ENCODE data around the gene ITPR1.

The ITPR1 gene

GRCh38 chr3:4561661-4562060, 68.5 kb downstream of the ITPR1 start:
- no peak overlapping the region for H3K27ac ChIP-seq
- TF ChIP-seq POLR2AphosphoS5 (IDR thresholded peaks at IDR 0.05; ENCODE audit: borderline replicate concordance, low read depth, low read length) (no peak), EZH2 (IDR thresholded peaks at IDR 0.05) (no peak), FOXP2 (optimal IDR thresholded peaks at IDR 0.05; ENCODE audit: control extremely low read depth, extremely low read length, insufficient read depth) (no peak)
- H3K36me3 ChIP-seq (ENCODE audit: insufficient read depth, low read length), result no peaks in the 10 kb centered on the region
- H3K9me3 ChIP-seq (ENCODE audit: low read depth, low read length), result no peaks in the 10 kb centered on the region
- no peak overlapping the region for H3K4me3 ChIP-seq
- H3K9ac ChIP-seq (ENCODE audit: insufficient read length), result no peak overlapping the region
- no peak for DNase-seq (ENCODE audit: low read depth, low spot score)

- TF ChIP-seq EZH2 (IDR thresholded peaks at IDR 0.05), result no peak
- TF ChIP-seq POLR2AphosphoS5 (IDR thresholded peaks at IDR 0.05; ENCODE audit: borderline replicate concordance, low read depth, low read length), result no peak
- no peak for TF ChIP-seq FOXP2 (optimal IDR thresholded peaks at IDR 0.05; ENCODE audit: control extremely low read depth, extremely low read length, insufficient read depth)
- Histone ChIP-seq H3K9ac (ENCODE audit: insufficient read length) (no peak overlapping the region), H3K27ac (no peak overlapping the region), H3K4me3 (no peak overlapping the region), H3K9me3 (ENCODE audit: low read depth, low read length) (no peaks in the 10 kb centered on the region), H3K36me3 (ENCODE audit: insufficient read depth, low read length) (no peaks in the 10 kb centered on the region)
- no peak for DNase-seq (ENCODE audit: low read depth, low spot score)
These were observed 69.4 kb downstream of the ITPR1 start for GRCh38 chr3:4562595-4562994.

- H3K36me3 ChIP-seq (ENCODE audit: insufficient read depth, low read length), result no peaks in the 10 kb centered on the region
- no peak for DNase-seq (ENCODE audit: low read depth, low spot score)
- TF ChIP-seq FOXP2 (optimal IDR thresholded peaks at IDR 0.05; ENCODE audit: control extremely low read depth, extremely low read length, insufficient read depth) (no peak), EZH2 (IDR thresholded peaks at IDR 0.05) (no peak), POLR2AphosphoS5 (IDR thresholded peaks at IDR 0.05; ENCODE audit: borderline replicate concordance, low read depth, low read length) (no peak)
- no peak overlapping the region for H3K27ac ChIP-seq
- H3K9ac ChIP-seq (ENCODE audit: insufficient read length), result no peak overlapping the region
- no peak overlapping the region for H3K4me3 ChIP-seq
- H3K9me3 ChIP-seq (ENCODE audit: low read depth, low read length), result no peaks in the 10 kb centered on the region
These were observed 71.1 kb downstream of the ITPR1 start for GRCh38 chr3:4564270-4564669.

GRCh38 chr3:4564928-4565586, 71.9 kb downstream of the ITPR1 start:
- DNase-seq (ENCODE audit: low read depth, low spot score), result no peak
- Histone ChIP-seq H3K9ac (ENCODE audit: insufficient read length) (no peak overlapping the region), H3K9me3 (ENCODE audit: low read depth, low read length) (no peaks in the 10 kb centered on the region), H3K36me3 (ENCODE audit: insufficient read depth, low read length) (no peaks in the 10 kb centered on the region), H3K4me3 (no peak overlapping the region), H3K27ac (no peak overlapping the region)
- TF ChIP-seq EZH2 (IDR thresholded peaks at IDR 0.05), result no peak
- no peak for TF ChIP-seq POLR2AphosphoS5 (IDR thresholded peaks at IDR 0.05; ENCODE audit: borderline replicate concordance, low read depth, low read length)
- TF ChIP-seq FOXP2 (optimal IDR thresholded peaks at IDR 0.05; ENCODE audit: control extremely low read depth, extremely low read length, insufficient read depth), result no peak

GRCh38 chr3:4565809-4566501, 72.8 kb downstream of the ITPR1 start:
- no peak for TF ChIP-seq EZH2 (IDR thresholded peaks at IDR 0.05)
- no peaks in the 10 kb centered on the region for H3K9me3 ChIP-seq (ENCODE audit: low read depth, low read length)
- no peak for DNase-seq (ENCODE audit: low read depth, low spot score)
- H3K4me3 ChIP-seq, result no peak overlapping the region
- H3K27ac ChIP-seq, result no peak overlapping the region
- H3K9ac ChIP-seq (ENCODE audit: insufficient read length), result no peak overlapping the region
- H3K36me3 ChIP-seq (ENCODE audit: insufficient read depth, low read length), result no peaks in the 10 kb centered on the region

- Histone ChIP-seq H3K27ac (no peak overlapping the region), H3K4me3 (no peak overlapping the region), H3K36me3 (ENCODE audit: insufficient read depth, low read length) (no peaks in the 10 kb centered on the region), H3K9me3 (ENCODE audit: low read depth, low read length) (no peaks in the 10 kb centered on the region), H3K9ac (ENCODE audit: insufficient read length) (no peak overlapping the region)
- DNase-seq (ENCODE audit: low read depth, low spot score), result no peak
- no peak for TF ChIP-seq FOXP2 (optimal IDR thresholded peaks at IDR 0.05; ENCODE audit: control extremely low read depth, extremely low read length, insufficient read depth)
- TF ChIP-seq POLR2AphosphoS5 (IDR thresholded peaks at IDR 0.05; ENCODE audit: borderline replicate concordance, low read depth, low read length), result no peak
- no peak for TF ChIP-seq EZH2 (IDR thresholded peaks at IDR 0.05)
These were observed 75.7 kb downstream of the ITPR1 start for GRCh38 chr3:4568841-4569240.

GRCh38 chr3:4570840-4571621, 77.9 kb downstream of the ITPR1 start:
- TF ChIP-seq EZH2 (IDR thresholded peaks at IDR 0.05), result no peak
- TF ChIP-seq POLR2AphosphoS5 (IDR thresholded peaks at IDR 0.05; ENCODE audit: borderline replicate concordance, low read depth, low read length), result no peak
- TF ChIP-seq FOXP2 (optimal IDR thresholded peaks at IDR 0.05; ENCODE audit: control extremely low read depth, extremely low read length, insufficient read depth), result no peak
- no peaks in the 10 kb centered on the region for H3K36me3 ChIP-seq (ENCODE audit: insufficient read depth, low read length)
- DNase-seq (ENCODE audit: low read depth, low spot score), result no peak
- no peak overlapping the region for H3K4me3 ChIP-seq
- no peak overlapping the region for H3K27ac ChIP-seq
- H3K9ac ChIP-seq (ENCODE audit: insufficient read length), result no peak overlapping the region
- no peaks in the 10 kb centered on the region for H3K9me3 ChIP-seq (ENCODE audit: low read depth, low read length)

GRCh38 chr3:4571690-4572334, 78.7 kb downstream of the ITPR1 start:
- H3K9me3 ChIP-seq (ENCODE audit: low read depth, low read length), result no peaks in the 10 kb centered on the region
- no peak overlapping the region for H3K27ac ChIP-seq
- no peak overlapping the region for H3K9ac ChIP-seq (ENCODE audit: insufficient read length)
- no peak overlapping the region for H3K4me3 ChIP-seq
- no peaks in the 10 kb centered on the region for H3K36me3 ChIP-seq (ENCODE audit: insufficient read depth, low read length)
- TF ChIP-seq FOXP2 (optimal IDR thresholded peaks at IDR 0.05; ENCODE audit: control extremely low read depth, extremely low read length, insufficient read depth), result no peak
- no peak for TF ChIP-seq POLR2AphosphoS5 (IDR thresholded peaks at IDR 0.05; ENCODE audit: borderline replicate concordance, low read depth, low read length)
- TF ChIP-seq EZH2 (IDR thresholded peaks at IDR 0.05), result no peak
- DNase-seq (ENCODE audit: low read depth, low spot score), result no peak

Data from SK-N-MC (cell line).